ENCODE data around the gene RASD2.

Gene RASD2

DNA sequence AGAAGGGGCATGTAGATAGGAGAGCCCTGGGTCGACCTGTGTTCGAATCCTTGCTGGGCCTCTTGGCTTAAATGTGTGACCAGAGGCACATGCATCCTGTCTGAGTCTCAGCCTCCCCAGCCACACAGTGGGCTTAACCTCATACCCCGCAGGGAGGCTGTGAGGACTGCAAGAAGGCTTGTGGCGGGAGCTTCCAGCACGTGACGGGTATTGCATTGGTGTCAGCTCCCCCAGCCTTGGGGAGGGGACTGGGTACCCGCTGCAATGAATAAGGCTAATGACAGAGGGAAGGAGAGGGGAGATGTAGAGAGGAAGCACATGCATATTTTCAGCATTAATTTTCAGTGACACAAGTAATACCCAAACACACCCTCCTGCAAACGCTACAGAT lies 8.1 kb downstream of the RASD2 start:
- no peak overlapping the region for H3K4me2 ChIP-seq (ENCODE audit: low read length)
- no peak overlapping the region for H2AFZ ChIP-seq (ENCODE audit: low read depth, low read length)
- TF ChIP-seq EZH2phosphoT487 (IDR thresholded peaks at IDR 0.05; ENCODE audit: low read depth) = no peak
- TF ChIP-seq, protein P1, sequence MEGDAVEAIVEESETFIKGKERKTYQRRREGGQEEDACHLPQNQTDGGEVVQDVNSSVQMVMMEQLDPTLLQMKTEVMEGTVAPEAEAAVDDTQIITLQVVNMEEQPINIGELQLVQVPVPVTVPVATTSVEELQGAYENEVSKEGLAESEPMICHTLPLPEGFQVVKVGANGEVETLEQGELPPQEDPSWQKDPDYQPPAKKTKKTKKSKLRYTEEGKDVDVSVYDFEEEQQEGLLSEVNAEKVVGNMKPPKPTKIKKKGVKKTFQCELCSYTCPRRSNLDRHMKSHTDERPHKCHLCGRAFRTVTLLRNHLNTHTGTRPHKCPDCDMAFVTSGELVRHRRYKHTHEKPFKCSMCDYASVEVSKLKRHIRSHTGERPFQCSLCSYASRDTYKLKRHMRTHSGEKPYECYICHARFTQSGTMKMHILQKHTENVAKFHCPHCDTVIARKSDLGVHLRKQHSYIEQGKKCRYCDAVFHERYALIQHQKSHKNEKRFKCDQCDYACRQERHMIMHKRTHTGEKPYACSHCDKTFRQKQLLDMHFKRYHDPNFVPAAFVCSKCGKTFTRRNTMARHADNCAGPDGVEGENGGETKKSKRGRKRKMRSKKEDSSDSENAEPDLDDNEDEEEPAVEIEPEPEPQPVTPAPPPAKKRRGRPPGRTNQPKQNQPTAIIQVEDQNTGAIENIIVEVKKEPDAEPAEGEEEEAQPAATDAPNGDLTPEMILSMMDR (IDR thresholded peaks at IDR 0.05; ENCODE audit: low read depth, low read length) = no peak

DNA sequence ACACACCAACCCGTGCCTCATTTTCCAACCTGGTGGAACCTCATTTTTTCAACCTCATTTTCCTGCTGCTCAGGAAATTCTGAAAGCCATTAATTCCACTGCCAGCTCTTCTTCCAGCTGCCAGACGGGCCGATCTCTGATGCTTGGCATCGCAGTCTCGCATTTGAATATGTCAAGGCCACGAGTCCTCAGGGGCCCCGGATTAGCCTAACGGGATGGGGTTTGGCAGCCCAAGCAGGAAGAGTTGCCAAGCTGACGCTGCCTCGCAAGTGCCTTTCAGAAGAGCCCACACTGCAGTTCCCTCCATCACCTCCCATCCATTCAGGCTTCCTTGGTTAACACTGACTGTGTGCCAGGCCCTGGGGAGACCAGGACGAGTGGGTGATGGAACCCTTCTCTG lies 8.7 kb downstream of the RASD2 start:
- Histone ChIP-seq H3K27ac (ENCODE audit: low read length) (no peak overlapping the region), H3K36me3 (replicated peaks; ENCODE audit: low read depth, low read length) (no peaks in the 10 kb centered on the region), H3K9me3 (ENCODE audit: insufficient read depth, low read length) (no peaks in the 10 kb centered on the region), H3K27me3 (ENCODE audit: low read depth, low read length) (peaks cover 45% of the 10 kb centered on the region), H4K20me1 (ENCODE audit: insufficient read depth, low read length) (no peaks in the 10 kb centered on the region), H2AFZ (ENCODE audit: low read depth, low read length) (no peak overlapping the region), H3K4me2 (ENCODE audit: low read length) (no peak overlapping the region), H3K79me2 (ENCODE audit: low read length) (no peaks in the 10 kb centered on the region), H3K4me1 (ENCODE audit: low read length) (no peaks in the 10 kb centered on the region), H3K9ac (ENCODE audit: low read length) (no peak overlapping the region), H3K4me3 (ENCODE audit: low read length) (no peak overlapping the region)
- TF ChIP-seq, protein P1 (IDR thresholded peaks at IDR 0.05; ENCODE audit: low read depth, low read length) = no peak
- TF ChIP-seq EZH2phosphoT487 (IDR thresholded peaks at IDR 0.05; ENCODE audit: low read depth) = no peak

More for the DNA sequence above, 8.1 kb downstream of the RASD2 start:
- Histone ChIP-seq H3K4me1 (ENCODE audit: low read length) (no peaks in the 10 kb centered on the region), H3K9ac (ENCODE audit: low read length) (no peak overlapping the region), H3K27ac (ENCODE audit: low read length) (no peak overlapping the region), H4K20me1 (ENCODE audit: insufficient read depth, low read length) (no peaks in the 10 kb centered on the region), H3K27me3 (ENCODE audit: low read depth, low read length) (peaks cover 51% of the 10 kb centered on the region), H3K4me3 (ENCODE audit: low read length) (no peak overlapping the region), H3K9me3 (ENCODE audit: insufficient read depth, low read length) (no peaks in the 10 kb centered on the region), H3K36me3 (replicated peaks; ENCODE audit: low read depth, low read length) (no peaks in the 10 kb centered on the region), H3K79me2 (ENCODE audit: low read length) (no peaks in the 10 kb centered on the region)

DNA sequence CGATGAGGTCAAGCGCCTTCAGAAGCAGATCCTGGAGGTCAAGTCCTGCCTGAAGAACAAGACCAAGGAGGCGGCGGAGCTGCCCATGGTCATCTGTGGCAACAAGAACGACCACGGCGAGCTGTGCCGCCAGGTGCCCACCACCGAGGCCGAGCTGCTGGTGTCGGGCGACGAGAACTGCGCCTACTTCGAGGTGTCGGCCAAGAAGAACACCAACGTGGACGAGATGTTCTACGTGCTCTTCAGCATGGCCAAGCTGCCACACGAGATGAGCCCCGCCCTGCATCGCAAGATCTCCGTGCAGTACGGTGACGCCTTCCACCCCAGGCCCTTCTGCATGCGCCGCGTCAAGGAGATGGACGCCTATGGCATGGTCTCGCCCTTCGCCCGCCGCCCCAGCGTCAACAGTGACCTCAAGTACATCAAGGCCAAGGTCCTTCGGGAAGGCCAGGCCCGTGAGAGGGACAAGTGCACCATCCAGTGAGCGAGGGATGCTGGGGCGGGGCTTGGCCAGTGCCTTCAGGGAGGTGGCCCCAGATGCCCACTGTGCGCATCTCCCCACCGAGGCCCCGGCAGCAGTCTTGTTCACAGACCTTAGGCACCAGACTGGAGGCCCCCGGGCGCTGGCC lies 11.0 kb downstream of the RASD2 start:
- Histone ChIP-seq H3K79me2 (ENCODE audit: low read length) (no peaks in the 10 kb centered on the region), H3K4me2 (ENCODE audit: low read length) (no peak overlapping the region), H3K9me3 (ENCODE audit: insufficient read depth, low read length) (no peaks in the 10 kb centered on the region), H3K27ac (ENCODE audit: low read length) (no peak overlapping the region), H3K27me3 (ENCODE audit: low read depth, low read length) (peaks cover 37% of the 10 kb centered on the region), H4K20me1 (ENCODE audit: insufficient read depth, low read length) (no peaks in the 10 kb centered on the region), H3K4me1 (ENCODE audit: low read length) (no peaks in the 10 kb centered on the region), H2AFZ (ENCODE audit: low read depth, low read length) (no peak overlapping the region), H3K36me3 (replicated peaks; ENCODE audit: low read depth, low read length) (no peaks in the 10 kb centered on the region), H3K4me3 (ENCODE audit: low read length) (no peak overlapping the region), H3K9ac (ENCODE audit: low read length) (no peak overlapping the region)
- TF ChIP-seq, protein P1 (IDR thresholded peaks at IDR 0.05; ENCODE audit: low read depth, low read length) = no peak

DNA sequence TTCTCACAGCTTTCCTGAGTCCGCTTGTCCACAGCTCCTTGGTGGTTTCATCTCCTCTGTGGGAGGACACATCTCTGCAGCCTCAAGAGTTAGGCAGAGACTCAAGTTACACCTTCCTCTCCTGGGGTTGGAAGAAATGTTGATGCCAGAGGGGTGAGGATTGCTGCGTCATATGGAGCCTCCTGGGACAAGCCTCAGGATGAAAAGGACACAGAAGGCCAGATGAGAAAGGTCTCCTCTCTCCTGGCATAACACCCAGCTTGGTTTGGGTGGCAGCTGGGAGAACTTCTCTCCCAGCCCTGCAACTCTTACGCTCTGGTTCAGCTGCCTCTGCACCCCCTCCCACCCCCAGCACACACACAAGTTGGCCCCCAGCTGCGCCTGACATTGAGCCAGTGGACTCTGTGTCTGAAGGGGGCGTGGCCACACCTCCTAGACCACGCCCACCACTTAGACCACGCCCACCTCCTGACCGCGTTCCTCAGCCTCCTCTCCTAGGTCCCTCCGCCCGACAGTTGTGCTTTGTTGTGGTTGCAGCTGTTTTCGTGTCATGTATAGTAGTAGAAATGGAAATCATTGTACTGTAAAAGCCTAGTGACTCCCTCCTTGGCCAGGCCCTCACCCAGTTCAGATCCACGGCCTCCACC lies 11.7 kb downstream of the RASD2 start:
- no peaks in the 10 kb centered on the region for H3K9me3 ChIP-seq (ENCODE audit: insufficient read depth, low read length)
- peaks cover 38% of the 10 kb centered on the region for H3K27me3 ChIP-seq (ENCODE audit: low read depth, low read length)
- H4K20me1 ChIP-seq (ENCODE audit: insufficient read depth, low read length) = no peaks in the 10 kb centered on the region
- no peak overlapping the region for H2AFZ ChIP-seq (ENCODE audit: low read depth, low read length)
- H3K9ac ChIP-seq (ENCODE audit: low read length) = no peak overlapping the region
- no peak for TF ChIP-seq EZH2phosphoT487 (IDR thresholded peaks at IDR 0.05; ENCODE audit: low read depth)
- TF ChIP-seq, protein P1 (IDR thresholded peaks at IDR 0.05; ENCODE audit: low read depth, low read length) = no peak
- H3K4me3 ChIP-seq (ENCODE audit: low read length) = no peak overlapping the region
- no peaks in the 10 kb centered on the region for H3K36me3 ChIP-seq (replicated peaks; ENCODE audit: low read depth, low read length)
- no peak overlapping the region for H3K4me2 ChIP-seq (ENCODE audit: low read length)
- no peaks in the 10 kb centered on the region for H3K4me1 ChIP-seq (ENCODE audit: low read length)
- no peaks in the 10 kb centered on the region for H3K79me2 ChIP-seq (ENCODE audit: low read length)
- H3K27ac ChIP-seq (ENCODE audit: low read length) = no peak overlapping the region

Measured in OCI-LY3 (cell line).